Measurements from ENCODE around the gene LZTS2.
"Not testable (repeated sequence)": the region's sequence is repeated elsewhere in the genome, so short reads cannot be mapped to it uniquely, and the experiment has no call there.

The LZTS2 gene

GRCh38 chr10:101016814-101017213 is 17.2 kb downstream of the LZTS2 start:
- DNase-seq, result no peak

GRCh38 chr10:101018118-101018599 is 18.6 kb downstream of the LZTS2 start:
- DNase-seq, result no peak

- peak; percentile 62 for DNase-seq
These were observed 19.2 kb downstream of the LZTS2 start for GRCh38 chr10:101018600-101019439.

- DNase-seq, result no peak
These were observed 19.8 kb downstream of the LZTS2 start for GRCh38 chr10:101019440-101019703.

GRCh38 chr10:101020427-101021075 is 20.9 kb downstream of the LZTS2 start:
- no peak for DNase-seq

- no peak for DNase-seq
These were observed 21.6 kb downstream of the LZTS2 start for GRCh38 chr10:101021239-101021638.

- no peak for DNase-seq
These were observed 22.2 kb downstream of the LZTS2 start for GRCh38 chr10:101021692-101022251.

- no peak for DNase-seq
These were observed 23.5 kb downstream of the LZTS2 start for GRCh38 chr10:101022967-101023705.

GRCh38 chr10:101027106-101027720 is 27.6 kb downstream of the LZTS2 start:
- no peak for DNase-seq

GRCh38 chr10:101028446-101029337 is 29.1 kb downstream of the LZTS2 start:
- DNase-seq, result no peak

GRCh38 chr10:101029520-101030295 is 30.1 kb downstream of the LZTS2 start:
- no peak for DNase-seq

- no peak for DNase-seq
These were observed 31.0 kb downstream of the LZTS2 start for GRCh38 chr10:101030496-101031127.

GRCh38 chr10:101031128-101031795 is 31.7 kb downstream of the LZTS2 start, which contains the start of the genes PDZD7 and SFXN3:
TSS of gene PDZD7 (minus strand) at chr10:101031129. CDS start at chr10:101030219, 910 bp downstream.
TSS of gene SFXN3 (plus strand) at chr10:101031234. CDS start at chr10:101034695, 3,461 bp downstream.
- DNase-seq, result peak; percentile 97

GRCh38 chr10:101031796-101032636 is 32.4 kb downstream of the LZTS2 start:
- peak; percentile 81 for DNase-seq

GRCh38 chr10:101032637-101033224 is 33.1 kb downstream of the LZTS2 start:
- peak; percentile 44 for DNase-seq

GRCh38 chr10:101033276-101033675 is 33.7 kb downstream of the LZTS2 start:
- no peak for DNase-seq

- not testable (repeated sequence) for DNase-seq
These were observed 34.8 kb downstream of the LZTS2 start for GRCh38 chr10:101034404-101034803.

- DNase-seq, result no peak
These were observed 35.7 kb downstream of the LZTS2 start for GRCh38 chr10:101035314-101035713.

All from effector CD4-positive, alpha-beta T cell (primary cell).